CD4-positive, alpha-beta T cell treated with Interleukin-21 for 1 hour (primary cell): ENCODE data around the gene XYLT1.

Experiments used
- DNase-seq: peaks from one replicate; pipeline ENCODE4 v3.0.0-alpha.2; 2020

XYLT1 gene

DNA sequence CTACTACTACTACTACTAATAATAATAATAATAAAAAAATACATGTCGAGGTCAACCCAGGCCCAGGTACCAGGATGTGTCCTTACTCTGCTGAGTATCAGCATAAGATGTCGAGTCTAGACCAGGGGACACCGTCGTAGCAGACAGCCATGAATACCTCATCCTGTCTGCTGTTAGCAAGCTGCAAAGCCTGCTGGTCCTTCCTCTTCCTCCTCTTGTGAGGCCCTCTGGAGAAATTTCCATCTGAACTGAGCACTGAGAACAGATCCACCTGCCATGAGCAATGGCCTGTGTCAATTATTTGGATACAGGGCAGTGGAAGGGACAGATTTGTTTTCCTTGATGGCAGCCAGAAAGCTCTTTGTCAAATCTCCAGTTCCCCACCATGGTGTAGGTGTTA lies 168.5 kb downstream of the XYLT1 start:
- DNase-seq: no peak

DNA sequence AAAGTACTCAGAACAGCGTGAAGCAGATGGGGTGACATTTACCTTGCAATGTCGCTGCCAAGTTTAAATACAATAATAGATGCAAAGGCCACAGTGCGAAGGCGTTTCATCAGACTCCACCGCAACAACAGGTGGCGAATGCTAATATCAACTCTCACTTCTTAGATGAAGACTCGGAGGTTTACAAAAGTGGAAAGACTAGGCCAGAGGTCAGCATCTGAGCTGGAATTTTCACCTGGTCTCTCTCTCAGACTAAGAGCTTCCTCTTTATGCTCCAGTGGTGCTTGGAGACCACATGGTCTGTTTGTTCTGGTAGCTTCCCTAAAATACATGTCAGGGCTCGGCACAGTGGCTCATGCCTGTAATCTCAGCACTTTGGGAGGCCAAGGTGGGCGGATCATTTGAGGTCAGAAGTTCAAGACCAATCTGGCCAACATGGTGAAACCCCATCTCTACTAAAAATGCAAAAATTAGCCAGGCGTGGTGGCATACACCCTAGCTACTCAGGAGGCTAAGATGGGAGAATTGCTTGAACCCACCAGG lies 169.1 kb downstream of the XYLT1 start:
- no peak for DNase-seq

DNA sequence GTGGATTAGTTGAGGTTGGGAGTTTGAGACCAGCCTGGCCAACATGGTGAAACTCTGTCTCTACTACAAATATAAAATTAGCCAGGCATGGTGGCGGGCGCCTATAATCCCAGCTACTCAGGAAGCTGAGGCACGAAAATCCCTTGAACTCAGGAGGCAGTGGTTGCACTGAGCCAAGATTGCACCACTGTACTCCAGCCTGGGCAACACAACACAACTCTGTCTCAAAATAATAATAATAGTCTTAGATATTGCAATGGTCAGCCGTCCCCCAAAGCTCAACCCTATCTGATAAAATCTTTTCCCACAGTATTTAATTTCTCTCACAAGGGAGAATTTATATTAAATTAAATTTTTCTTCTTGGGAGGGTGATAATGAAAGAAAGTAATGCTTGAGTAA lies 169.6 kb downstream of the XYLT1 start:
- DNase-seq: no peak

DNA sequence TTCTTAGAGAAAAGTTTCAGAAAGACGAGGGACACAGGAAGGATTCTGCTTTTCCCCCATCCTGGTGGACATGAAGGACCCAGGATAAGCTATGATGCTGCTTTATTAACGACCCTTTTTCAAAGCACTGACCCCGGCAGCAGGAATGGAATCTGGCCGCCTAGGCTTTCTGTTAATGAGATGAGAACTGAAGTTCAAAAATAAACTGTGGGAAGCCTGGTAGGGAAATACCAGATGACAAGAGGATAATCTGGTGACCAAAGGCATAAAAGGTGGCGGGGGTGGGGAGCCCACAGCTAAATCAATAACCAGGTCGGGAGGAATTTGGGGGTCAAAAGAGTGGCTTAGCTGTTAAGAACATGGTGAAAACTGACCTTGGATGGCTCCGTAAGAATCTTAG lies 171.0 kb downstream of the XYLT1 start:
- DNase-seq: no peak

DNA sequence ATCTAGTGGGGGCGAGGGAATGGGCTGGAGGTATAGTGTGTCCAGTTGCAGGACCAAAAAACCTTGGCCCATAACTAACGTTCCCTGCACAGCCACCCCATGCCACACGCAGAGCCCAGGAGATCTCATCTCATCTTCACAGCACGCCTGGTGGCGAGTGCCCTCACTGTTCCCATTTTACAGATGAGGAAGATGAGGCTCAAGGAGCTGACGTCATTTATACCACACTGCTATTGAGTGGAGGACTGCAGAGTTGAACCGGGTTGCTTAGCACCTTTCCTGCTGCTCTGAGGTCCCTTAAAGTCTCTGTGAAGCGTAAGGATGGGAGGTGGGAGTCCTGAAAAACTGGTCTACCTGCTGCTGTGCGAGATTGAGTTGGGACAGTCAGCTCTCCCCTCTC lies 172.5 kb downstream of the XYLT1 start:
- DNase-seq: no peak

DNA sequence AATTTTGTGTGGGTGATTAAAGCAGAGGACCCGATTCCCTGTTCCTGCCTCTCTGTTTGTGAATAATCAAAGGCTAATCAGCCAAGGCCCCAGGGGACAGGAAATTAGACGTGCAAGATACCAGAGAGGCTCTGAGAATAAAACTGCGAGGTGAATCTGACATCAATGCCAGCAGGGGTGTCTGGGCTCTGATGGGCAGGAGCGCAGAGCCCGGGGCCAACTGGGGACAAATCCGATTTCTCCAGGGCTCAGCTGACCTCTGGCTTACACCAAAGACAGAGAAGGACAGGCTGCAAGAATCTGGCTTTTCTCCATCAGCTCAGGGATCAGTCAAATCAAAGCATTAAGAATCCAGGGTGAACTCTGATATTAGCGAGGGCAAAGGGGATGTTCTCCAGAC lies 174.3 kb downstream of the XYLT1 start:
- no peak for DNase-seq

DNA sequence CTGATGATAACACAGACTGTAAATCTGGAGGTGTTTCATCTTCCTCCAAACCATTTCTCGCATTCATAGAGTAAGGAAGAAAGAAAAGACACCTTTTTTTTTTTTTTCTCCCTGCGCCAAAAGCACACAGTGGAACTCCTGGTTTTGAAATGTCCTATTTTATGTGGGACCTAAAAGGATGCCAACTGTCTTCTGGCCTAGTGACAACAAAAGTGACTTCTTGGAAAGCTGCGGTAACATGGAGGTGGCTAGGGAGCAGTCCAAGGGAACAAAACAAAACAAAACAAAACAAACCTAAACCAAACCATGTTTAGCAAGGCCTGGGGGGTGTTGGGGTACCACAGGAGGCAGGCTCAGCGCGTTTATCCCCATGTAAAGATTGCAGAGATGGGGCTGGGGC lies 174.8 kb downstream of the XYLT1 start:
- no peak for DNase-seq

DNA sequence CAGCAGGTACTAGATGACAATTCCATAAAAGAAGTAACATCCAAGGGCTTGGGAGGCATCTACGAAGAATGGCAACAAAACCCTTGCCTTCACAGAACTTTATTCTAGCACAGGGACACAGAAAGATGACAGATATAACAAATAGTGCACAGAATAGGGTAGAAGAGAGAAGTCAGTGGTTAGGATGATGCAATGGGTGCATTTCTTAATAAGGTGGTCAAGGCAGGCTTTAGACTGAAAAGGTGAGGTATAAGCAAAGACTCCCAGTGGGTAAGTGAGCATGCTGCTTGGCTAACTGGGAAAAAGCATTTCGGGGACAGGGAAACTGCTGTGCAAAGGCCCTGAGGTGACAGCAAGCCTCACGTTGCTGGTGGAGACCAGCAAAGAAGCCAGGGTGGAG lies 175.9 kb downstream of the XYLT1 start:
- no peak for DNase-seq

DNA sequence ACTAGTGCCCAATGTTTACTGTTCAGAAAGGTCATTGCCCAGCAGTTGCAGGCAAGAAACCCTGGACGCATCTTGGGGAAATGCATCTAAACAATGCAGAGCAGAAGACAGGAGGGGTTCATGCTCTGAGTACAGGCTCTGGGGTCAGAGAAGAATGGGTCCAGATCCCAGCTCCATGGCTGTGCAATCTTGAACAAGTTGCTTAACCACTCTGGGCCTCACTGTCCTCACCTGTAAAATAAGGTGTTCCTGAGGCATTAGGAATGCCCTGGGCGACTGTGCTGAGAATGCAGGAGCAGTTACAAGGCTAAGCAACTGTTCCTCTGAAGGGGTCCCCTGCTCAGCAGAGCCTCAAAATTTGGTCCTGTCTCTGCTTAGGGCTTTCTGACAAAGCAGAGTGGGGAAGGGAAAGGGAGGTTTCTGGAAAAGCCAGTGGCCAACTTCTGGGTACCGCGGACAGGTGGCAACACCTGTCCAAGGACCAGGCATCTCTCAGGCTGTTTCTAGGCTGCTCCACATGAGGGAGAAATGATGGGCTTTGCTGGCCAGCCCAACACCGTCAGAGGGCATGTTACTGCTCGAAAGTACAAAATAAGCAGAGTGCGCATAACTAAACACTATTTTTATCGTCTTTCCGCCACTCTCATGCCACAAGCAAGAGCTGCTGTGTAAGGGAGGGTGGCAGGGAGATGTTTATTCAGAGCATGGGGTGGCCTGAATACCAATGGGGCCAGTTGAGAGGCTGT lies 176.8 kb downstream of the XYLT1 start:
- DNase-seq: no peak

DNA sequence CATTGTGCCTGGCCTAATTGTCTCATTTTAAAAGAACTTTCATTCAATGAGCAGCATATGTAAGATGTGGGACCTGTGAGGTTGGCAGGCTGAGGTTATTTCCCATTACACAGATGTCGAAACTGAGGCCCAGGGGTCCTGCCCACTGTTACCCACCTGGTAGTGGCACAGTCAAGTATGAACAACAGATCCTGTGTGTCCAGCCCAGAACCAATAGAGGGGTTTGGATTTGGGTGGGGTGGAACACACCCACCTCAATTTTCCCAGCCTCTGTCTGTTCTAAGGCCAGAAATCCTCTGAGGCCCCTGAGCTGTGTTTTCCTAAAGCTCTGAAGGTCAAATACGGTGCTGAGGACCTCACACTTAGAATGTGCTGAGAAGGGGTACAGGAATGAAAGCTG lies 179.5 kb downstream of the XYLT1 start:
- no peak for DNase-seq

DNA sequence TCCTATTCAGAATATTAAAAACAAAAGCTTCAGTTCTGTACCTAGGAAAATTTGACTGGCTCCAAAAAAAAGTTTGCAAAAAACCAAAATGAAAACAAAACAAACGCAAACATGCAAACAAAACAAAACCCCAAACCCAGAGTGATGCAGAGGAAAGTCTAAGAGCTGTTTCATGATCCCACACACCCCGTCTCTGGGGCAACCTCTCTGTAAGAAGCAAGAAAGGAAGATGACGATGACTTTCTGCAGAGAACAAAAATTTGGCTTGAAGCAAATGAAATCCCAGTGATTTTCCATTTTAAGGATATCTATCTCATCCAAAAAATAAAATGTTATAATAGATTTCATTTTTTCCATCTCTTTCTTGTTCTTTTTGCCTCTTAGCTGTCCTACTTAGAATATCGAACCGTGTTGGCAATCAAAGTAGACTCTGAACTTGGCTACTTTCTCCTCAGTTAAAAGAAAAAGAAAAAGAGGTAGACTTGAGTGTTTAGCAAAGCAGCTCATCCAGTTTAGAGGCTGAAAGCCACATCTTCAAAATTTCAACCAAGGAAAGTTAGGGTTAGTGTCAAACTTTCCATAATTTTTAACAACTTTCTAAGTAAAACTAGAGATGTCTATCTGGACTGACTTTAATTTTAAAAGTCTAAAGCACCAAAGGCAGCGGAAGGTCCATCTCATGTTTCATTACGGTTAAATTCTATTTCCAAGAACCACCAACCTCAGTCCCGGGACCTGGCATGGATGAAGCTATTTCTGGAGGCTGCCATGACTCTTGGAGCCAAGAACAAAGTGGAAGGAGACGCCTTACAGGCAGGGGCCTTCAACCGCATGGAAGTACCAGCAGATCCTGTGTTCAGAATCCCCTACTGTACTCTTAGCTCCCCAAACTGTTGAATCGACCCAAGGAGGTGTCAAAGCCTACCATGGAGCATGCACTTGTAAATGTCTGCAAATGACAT lies 180.8 kb downstream of the XYLT1 start:
- no peak for DNase-seq

DNA sequence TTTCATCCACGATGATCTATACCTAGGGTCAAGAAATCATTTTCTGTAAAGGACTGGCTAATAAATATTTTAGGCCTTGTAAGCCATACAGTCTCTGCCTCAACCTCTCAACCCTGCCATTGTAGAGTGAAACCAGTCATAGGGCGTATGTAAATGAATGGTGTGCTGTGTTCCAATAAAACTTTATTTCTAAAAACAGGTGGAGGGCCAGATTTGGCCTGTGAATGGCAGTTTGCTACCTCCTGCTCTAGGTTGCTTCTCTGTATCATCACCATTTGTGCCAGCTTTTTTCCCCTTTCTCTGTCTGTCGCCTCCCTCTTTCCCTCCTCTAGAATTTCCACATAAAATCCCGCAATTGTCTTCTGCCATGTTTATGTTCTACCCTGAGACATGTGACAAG lies 181.7 kb downstream of the XYLT1 start:
- no peak for DNase-seq

DNA sequence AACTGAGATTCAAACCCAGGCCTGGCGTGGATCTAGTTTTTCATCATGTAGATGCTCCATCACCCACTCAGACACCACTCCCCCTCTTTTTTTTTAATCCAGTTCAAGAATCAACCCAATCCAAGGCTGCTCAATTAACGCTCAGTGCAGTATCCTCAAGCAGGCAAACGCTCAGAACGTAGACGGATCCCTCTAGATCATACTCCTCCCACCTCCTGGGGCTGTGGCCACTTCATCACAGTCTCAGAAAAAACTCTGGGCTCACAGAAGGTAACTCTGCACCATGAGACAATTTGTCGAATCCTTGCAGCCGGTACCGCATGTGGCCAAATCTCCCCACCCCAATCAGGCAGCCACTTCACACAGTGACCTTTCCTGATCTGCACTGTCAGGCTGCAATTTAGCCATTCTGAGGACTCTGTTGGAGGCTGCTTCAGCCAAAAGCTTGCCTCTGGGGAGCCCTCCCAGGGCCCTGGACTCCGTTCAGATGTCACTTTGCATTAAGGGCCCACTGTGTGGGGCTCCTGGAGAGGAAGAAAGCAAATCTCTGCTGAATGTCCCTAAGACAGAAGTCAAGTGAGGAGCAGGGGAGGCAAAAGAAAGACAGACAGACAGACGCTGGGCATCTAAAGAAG lies 183.5 kb downstream of the XYLT1 start:
- DNase-seq: no peak

DNA sequence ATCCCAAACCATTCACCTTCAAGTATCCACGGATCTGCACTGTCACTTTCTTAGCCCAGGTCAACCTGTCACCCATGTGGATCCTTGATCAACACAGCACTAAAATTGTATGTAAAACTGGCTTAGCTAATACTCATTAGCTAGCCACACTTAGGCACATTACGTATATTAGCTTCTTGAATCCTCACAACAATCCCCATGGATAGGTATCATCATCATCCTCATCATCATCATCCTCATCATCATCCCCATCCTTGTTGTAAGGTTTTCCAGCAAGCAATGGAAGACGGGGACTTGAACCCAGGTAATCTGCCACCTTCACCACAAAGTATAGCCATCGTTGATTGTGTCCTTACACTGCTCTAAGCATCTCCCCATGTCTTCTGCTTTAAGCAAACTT lies 184.3 kb downstream of the XYLT1 start:
- DNase-seq: no peak

DNA sequence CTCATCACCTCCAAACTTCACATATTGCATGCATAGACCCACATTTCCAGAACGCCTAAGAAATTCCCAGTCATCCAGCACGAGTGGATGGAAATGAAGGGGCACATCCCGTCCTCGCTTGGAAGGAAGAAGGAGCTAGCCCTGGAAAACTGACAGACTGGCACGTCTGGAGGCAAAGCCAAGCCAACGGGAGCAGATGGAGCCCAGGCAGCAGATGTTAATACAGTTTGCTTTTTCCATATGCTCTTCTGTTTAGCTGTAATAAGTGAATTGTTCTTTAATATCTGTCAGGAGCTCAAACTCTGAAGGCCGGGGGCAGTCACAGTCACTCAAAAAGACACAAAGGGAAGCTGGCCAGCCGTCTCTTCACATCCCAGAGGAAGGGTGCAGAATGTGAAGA lies 187.7 kb downstream of the XYLT1 start:
- DNase-seq: no peak

DNA sequence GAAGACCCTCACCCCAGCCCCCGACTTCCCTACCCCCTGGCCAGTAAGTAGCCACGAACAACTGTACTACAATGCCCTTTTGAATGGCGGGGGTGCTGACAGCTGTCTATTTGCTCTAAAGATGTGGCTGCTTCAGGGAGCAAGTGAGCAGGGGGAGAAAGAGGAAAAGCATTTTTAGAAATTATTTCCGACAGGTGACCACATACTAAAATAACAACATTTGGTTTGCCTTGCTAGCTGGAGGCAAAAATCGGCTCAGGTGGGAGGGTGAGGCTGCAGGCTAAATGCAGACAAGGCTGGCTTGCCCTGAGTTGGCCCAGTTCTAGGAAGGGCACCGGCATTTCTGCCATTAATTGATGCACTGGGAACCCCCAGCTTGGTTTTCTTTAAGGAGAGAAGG lies 188.5 kb downstream of the XYLT1 start:
- no peak for DNase-seq

DNA sequence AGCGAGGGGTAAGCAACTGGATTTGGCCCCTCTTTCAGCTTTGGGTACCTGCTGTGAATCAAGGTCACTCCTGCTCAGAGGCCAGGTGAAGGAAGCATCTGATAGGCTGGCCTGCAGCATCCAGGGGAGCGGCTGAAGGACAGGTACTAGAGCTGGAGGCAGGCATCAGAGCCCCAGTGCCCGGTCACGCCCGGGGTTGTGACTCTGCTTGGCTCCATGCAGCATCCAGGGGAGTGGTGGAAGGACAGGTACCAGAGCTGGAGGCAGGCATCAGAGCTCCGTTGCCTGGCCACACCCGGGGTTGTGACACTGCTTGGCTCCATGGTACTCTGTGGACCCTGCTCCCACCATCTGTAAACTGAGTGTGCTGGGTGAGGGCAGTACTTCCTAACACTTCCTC lies 189.7 kb downstream of the XYLT1 start:
- no peak for DNase-seq

DNA sequence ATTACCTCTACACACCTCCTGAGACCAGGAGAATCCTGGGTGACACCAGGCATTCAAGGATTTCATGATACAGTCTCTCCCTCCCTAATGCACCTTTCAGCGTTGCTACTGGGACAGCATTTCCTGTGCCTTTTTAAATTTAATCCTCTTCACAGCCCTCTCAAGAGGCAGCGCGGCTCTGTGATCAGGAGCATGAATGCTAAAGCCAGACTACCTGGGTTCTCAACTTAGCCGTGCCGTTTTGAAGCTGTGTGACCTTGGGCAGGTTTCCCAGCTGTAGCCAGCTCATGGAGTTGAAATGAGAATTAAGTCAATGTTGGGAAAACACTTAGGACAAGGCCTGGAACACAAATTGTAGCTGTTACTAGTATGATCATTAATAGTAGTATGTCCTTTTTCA lies 191.8 kb downstream of the XYLT1 start:
- no peak for DNase-seq

DNA sequence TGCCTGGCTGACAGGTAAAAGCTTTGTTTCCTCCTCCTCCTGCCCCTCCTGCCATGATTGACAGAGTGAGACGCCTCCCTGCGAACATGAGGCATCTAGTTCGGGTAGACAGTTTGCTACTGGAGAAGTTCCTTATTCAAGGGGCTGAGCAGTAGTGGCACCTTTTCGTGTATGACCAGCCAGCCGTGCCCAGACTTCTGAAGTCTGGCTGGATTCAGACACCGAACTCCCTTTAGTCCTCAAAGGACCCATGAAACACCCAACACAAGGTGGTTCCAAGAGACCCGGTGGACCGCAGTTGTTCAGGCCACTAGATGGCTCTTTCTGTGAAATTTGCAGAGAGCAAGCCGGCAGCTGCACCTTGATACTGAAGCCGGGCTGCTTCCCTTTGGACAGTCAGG lies 192.8 kb downstream of the XYLT1 start:
- DNase-seq: no peak

DNA sequence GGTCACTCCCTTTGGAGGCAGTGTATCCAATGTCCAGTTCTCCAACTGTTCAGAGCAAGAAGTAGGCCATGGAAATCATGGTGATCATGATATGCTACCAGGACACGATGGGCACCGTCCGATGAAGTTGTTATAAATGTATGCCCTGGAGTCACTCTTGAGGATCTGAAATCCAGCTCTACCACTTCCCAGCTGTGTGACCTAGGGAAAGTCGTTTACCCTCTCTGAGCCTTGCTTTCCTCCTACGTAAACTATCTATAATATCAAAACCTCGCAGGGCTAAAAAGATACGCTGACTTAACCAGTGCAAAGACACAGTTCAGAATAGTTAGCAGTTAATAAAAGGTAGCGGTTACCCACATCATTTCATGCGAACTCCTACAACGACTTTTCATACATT lies 194.2 kb downstream of the XYLT1 start:
- no peak for DNase-seq

DNA sequence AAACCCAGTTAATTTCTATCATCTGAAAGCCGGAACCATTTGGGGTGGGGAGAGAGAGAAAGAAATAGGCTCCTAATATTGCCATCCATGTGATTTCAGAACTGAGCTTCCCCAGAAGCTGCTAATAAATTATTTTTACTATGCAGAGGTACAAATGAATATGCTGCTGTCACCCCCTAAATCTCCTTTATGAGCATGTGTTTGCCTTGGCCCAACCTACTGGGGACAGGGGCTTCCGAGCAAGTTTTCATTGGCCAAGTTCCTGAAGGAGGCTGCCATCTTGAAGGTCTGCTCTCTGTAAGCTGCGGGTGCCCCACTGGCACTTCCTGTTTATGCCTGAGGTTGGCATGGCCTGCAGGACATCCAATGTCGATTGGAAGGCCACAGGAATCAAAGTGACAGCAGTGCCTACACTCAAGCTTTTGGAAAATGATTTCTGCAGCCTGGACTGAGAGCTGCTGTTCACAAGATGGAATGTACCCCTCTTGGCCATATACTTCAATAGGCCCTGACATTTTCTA lies 194.7 kb downstream of the XYLT1 start:
- no peak for DNase-seq

DNA sequence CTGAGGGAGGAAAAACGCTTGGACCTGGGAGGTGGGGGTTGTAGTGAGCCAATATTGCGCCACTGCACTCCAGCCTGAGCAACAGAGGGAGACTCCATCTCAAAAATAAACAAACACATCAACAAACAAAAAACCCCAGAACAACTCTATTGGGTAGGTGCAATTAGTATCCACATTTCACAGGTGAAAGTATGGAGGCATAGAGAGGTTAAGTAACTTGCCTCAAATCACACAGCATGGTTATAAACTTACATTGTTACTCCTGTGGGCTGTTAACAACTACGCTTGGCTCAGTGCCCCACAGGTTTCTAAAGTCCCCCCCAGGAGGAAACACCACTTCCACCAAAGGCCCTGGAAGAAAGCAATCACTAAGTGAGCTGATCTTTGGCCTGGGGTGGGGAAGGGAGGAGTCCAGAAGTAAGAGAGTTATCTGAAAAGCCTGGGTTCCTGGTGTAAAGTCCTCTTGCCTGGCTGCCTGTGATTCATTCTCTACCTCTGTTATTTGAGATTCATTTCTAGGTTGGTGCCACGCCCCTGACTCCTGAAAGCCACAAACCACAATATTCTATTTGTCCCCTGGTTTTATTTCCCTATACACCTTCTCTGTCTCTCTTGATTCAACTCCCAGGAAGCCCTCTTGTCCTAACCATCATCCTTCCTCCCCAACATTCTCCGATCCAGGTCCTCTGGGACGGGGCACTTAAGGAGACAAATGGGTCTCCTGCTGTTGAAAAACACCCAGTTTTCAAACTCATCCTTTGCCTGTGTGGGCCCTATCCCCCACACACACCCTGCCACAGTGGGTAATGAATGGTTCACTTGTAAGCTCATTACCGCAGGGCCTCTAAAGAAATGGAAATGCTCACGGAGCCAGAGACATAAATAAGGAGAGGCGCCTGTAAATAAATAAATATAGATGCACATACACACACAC lies 195.4 kb downstream of the XYLT1 start:
- no peak for DNase-seq
